DOHH2 (cell line): Measurements from ENCODE around the gene SMPDL3A.

ENCODE experiments used
- CTCF ChIP-seq: fragments of 200-600 bp; sonication (generic); IDR thresholded peaks from one replicate; pipeline ENCODE4 v1.5.1; 2014; ENCODE audit warnings: antibody characterized with exemption, mild to moderate bottlenecking, low read depth, low read length; ENCODE audit not compliant: poor library complexity, severe bottlenecking
- EZH2phosphoT487 ChIP-seq: fragments of 200-600 bp; sonication (generic); IDR thresholded peaks from 2 replicates; pipeline ENCODE4 v1.6.1; 2017; ENCODE audit warnings: borderline replicate concordance, mild to moderate bottlenecking, antibody characterized with exemption, low read length, moderate library complexity, mixed read lengths

GRCh38 chr6:122800906-122801305, 11.8 kb downstream of the SMPDL3A start:
- TF ChIP-seq CTCF = no peak
- no peak for TF ChIP-seq EZH2phosphoT487
